Endothelial cell (in vitro differentiated cells): ENCODE results near the gene MYO3B. TPM values are rescaled to one million over a fixed set of nuclear protein-coding genes. Genes with fewer than 3 reads are reported as not detected.

Source experiments
- DNase-seq: peaks from one replicate; pipeline ENCODE4 v3.0.0; 2021; ENCODE audit warnings: low spot score
- H3K27ac Mint-ChIP-seq: one replicate; pipeline ENCODE4 v1.8.0; 2021; ENCODE audit warnings: mixed read lengths, inconsistent platforms; ENCODE audit not compliant: unreplicated experiment
- H3K27me3 Mint-ChIP-seq: one replicate; pipeline ENCODE4 v1.8.0; 2021; ENCODE audit warnings: mild to moderate bottlenecking, moderate library complexity, mixed read lengths, inconsistent platforms; ENCODE audit not compliant: unreplicated experiment
- H3K36me3 Mint-ChIP-seq: one replicate; pipeline ENCODE4 v1.8.0; 2021; ENCODE audit warnings: mild to moderate bottlenecking, low read depth, mixed read lengths, inconsistent platforms; ENCODE audit not compliant: unreplicated experiment
- H3K4me1 Mint-ChIP-seq: one replicate; pipeline ENCODE4 v1.8.0; 2021; ENCODE audit warnings: mild to moderate bottlenecking, mixed read lengths, inconsistent platforms; ENCODE audit not compliant: unreplicated experiment
- H3K4me3 Mint-ChIP-seq: one replicate; pipeline ENCODE4 v1.8.0; 2021; ENCODE audit warnings: mild to moderate bottlenecking, mixed read lengths, inconsistent platforms; ENCODE audit not compliant: unreplicated experiment
- H3K9me3 Mint-ChIP-seq: one replicate; pipeline ENCODE4 v1.8.0; 2021; ENCODE audit warnings: mixed read lengths, inconsistent platforms; ENCODE audit not compliant: unreplicated experiment
- total RNA-seq: library from RNA; stranded (reverse); fragmentation: NEBNext Ultra II Directional; extraction: Animal tissue kit (Norgen Biotek cat#: 25700); gene quantifications from one replicate; pipeline ENCODE4 v1.2.1, GENCODE V29; 2021; ENCODE audit not compliant: unreplicated experiment
- TF ChIP-seq, protein P1 (sequence below): fragments of 200-600 bp; sonication (generic); IDR thresholded peaks from one replicate; pipeline ENCODE4 v1.5.0; 2021; ENCODE audit warnings: antibody characterized with exemption; ENCODE audit not compliant: unreplicated experiment

Gene MYO3B
- total RNA-seq, 1 donor from 2014 or later, result 1.3 TPM

DNA sequence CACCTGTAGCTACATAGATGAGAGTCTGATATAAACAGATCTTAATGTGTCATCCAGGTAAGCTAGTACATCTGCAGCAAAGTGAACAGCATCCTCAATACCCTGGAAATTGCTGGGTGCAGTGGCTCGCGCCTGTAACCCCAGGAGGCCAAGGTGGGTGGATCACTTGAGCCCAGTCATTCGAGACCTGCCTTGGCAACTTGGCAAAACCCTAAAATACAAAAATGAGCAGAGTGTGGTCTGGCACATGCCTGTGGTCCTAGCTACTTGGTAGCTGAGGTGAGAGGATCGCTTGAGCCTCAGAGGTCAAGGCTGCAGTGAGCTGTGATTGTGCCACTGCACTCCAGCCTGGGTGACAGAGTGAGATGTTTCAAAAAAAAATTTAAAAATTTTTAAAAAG is 303.3 kb downstream of the MYO3B start:
- no peaks in the 10 kb centered on the region for H3K36me3 Mint-ChIP-seq
- no peaks in the 10 kb centered on the region for H3K9me3 Mint-ChIP-seq
- peaks cover 1% of the 10 kb centered on the region for H3K27me3 Mint-ChIP-seq
- H3K27ac Mint-ChIP-seq, result no peak overlapping the region
- H3K4me3 Mint-ChIP-seq, result no peak overlapping the region
- DNase-seq, result no peak
- TF ChIP-seq, protein P1, sequence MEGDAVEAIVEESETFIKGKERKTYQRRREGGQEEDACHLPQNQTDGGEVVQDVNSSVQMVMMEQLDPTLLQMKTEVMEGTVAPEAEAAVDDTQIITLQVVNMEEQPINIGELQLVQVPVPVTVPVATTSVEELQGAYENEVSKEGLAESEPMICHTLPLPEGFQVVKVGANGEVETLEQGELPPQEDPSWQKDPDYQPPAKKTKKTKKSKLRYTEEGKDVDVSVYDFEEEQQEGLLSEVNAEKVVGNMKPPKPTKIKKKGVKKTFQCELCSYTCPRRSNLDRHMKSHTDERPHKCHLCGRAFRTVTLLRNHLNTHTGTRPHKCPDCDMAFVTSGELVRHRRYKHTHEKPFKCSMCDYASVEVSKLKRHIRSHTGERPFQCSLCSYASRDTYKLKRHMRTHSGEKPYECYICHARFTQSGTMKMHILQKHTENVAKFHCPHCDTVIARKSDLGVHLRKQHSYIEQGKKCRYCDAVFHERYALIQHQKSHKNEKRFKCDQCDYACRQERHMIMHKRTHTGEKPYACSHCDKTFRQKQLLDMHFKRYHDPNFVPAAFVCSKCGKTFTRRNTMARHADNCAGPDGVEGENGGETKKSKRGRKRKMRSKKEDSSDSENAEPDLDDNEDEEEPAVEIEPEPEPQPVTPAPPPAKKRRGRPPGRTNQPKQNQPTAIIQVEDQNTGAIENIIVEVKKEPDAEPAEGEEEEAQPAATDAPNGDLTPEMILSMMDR, result no peak
- H3K4me1 Mint-ChIP-seq, result no peaks in the 10 kb centered on the region

- H3K9me3 Mint-ChIP-seq, result no peaks in the 10 kb centered on the region
Measured at GRCh38 chr2:170484552-170484951, 306.6 kb downstream of the MYO3B start.

GRCh38 chr2:170485254-170486026 is 307.5 kb downstream of the MYO3B start:
- no peak overlapping the region for H3K27ac Mint-ChIP-seq
- peaks cover 1% of the 10 kb centered on the region for H3K27me3 Mint-ChIP-seq
- H3K36me3 Mint-ChIP-seq, result no peaks in the 10 kb centered on the region
- H3K4me3 Mint-ChIP-seq, result no peak overlapping the region
- no peaks in the 10 kb centered on the region for H3K4me1 Mint-ChIP-seq
- no peak for DNase-seq
- no peaks in the 10 kb centered on the region for H3K9me3 Mint-ChIP-seq
- TF ChIP-seq, protein P1, result no peak

More at GRCh38 chr2:170484552-170484951, 306.6 kb downstream of the MYO3B start:
- Mint-ChIP-seq H3K4me1 (no peaks in the 10 kb centered on the region), H3K27ac (no peak overlapping the region), H3K4me3 (no peak overlapping the region), H3K27me3 (peaks cover 1% of the 10 kb centered on the region), H3K36me3 (no peaks in the 10 kb centered on the region)
- DNase-seq, result no peak
- TF ChIP-seq, protein P1, result no peak

DNA sequence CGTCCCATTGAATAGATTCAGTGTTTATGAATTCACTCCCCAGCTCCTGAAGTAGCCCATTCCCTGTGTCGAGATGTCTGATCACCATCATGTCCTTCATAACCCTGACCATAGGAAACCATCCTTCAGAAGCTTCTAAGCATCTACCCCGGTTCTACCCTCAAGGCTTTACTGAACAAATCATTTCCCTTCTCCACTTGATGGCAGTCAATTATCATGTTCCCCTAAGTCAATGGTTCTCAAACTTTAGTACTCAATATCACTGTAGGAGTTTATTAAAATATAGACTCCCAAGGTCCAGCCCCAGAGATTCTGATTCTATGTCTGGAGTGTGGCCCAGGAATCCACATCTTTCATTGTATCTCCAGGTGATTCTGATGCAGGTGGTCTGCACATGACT is 308.8 kb downstream of the MYO3B start:
- Mint-ChIP-seq H3K27me3 (peaks cover 1% of the 10 kb centered on the region), H3K9me3 (no peaks in the 10 kb centered on the region), H3K36me3 (no peaks in the 10 kb centered on the region), H3K27ac (no peak overlapping the region), H3K4me1 (no peaks in the 10 kb centered on the region), H3K4me3 (no peak overlapping the region)
- TF ChIP-seq, protein P1, result no peak
- DNase-seq, result no peak

DNA sequence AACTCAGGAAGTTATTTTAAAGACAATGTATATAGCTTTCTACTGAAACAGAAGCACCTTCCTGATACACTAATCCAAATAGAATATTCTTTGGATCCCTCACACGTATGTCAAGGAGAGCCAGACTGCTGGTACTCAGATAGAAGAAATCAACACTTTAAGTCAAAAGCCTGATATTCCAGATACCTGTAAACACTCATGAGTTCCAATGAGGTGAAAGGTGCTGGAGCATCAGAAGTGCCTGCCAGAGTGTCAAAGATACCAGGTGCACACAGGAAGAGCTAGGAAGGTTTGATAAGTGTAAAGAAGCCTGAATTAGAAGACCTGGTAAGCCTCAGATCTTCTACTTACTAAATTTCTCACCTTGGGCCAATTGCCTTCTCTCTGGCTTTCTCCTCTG is 310.9 kb downstream of the MYO3B start:
- no peaks in the 10 kb centered on the region for H3K4me1 Mint-ChIP-seq
- H3K27me3 Mint-ChIP-seq, result peaks cover 1% of the 10 kb centered on the region
- H3K4me3 Mint-ChIP-seq, result no peak overlapping the region
- no peaks in the 10 kb centered on the region for H3K9me3 Mint-ChIP-seq
- H3K27ac Mint-ChIP-seq, result no peak overlapping the region
- TF ChIP-seq, protein P1, result no peak
- DNase-seq, result no peak
- no peaks in the 10 kb centered on the region for H3K36me3 Mint-ChIP-seq
